H1 (cell line): ENCODE measurements around the gene PHTF2. TPM values are rescaled to one million over a fixed set of nuclear protein-coding genes. Genes with fewer than 3 reads are reported as not detected.

Experiments
- CTCF ChIA-PET: fragments of 300-600 bp; sonication (Branson Sonifier 250); formaldehyde crosslinking; loops from one replicate; lab custom pipeline; 2021; ENCODE audit not compliant: partially characterized antibody; lab: Charles Lee
- POLR2A ChIA-PET: fragments of 300-600 bp; sonication (Branson Sonifier 250); formaldehyde crosslinking; loops from one replicate; lab custom pipeline; 2021; ENCODE audit warnings: inconsistent platforms; ENCODE audit not compliant: partially characterized antibody; lab: Charles Lee
- DNase-seq, 2 experiments: peaks; one replicate each; pipeline versions ENCODE4 v3.0.0 to v3.0.0-alpha.2; 2010 to 2022; ENCODE audit warnings: low spot score in 2 of 2, low read depth in 1 of 2, mixed read lengths in 1 of 2
- FAIRE-seq: peaks from 2 replicates; lab custom pipeline; 2011; peaks lifted over from hg19 to GRCh38; lab: Jason Lieb, UNC
- H2AFZ ChIP-seq: 2 replicates; pipeline ENCODE4 v1.8.1; 2012; ENCODE audit warnings: low read length, inconsistent platforms
- H2AK5ac ChIP-seq: 2 replicates; pipeline ENCODE4 v1.6.1; 2013; ENCODE audit warnings: low read depth, low read length
- H2BK120ac ChIP-seq: replicated peaks from 2 replicates; pipeline ENCODE3; 2013; ENCODE audit warnings: low read depth, low read length, inconsistent platforms
- H2BK12ac ChIP-seq: 2 replicates; pipeline ENCODE4 v1.6.1; 2013; ENCODE audit warnings: low read depth, low read length
- H2BK15ac ChIP-seq: 2 replicates; pipeline ENCODE4 v1.6.1; 2013; ENCODE audit warnings: low read length
- H2BK20ac ChIP-seq: 2 replicates; pipeline ENCODE4 v1.6.1; 2013; ENCODE audit warnings: low read length
- H2BK5ac ChIP-seq: 2 replicates; pipeline ENCODE4 v1.6.1; 2013; ENCODE audit warnings: low read depth, low read length
- H3K14ac ChIP-seq: 2 replicates; pipeline ENCODE4 v1.6.1; 2013; ENCODE audit warnings: inconsistent platforms; ENCODE audit not compliant: insufficient read length
- H3K18ac ChIP-seq: 2 replicates; pipeline ENCODE4 v1.6.1; 2013; ENCODE audit warnings: low read length; ENCODE audit errors: extremely low read depth
- H3K23ac ChIP-seq: 2 replicates; pipeline ENCODE4 v1.6.1; 2013; ENCODE audit warnings: inconsistent platforms; ENCODE audit not compliant: insufficient read length
- H3K23me2 ChIP-seq: 2 replicates; pipeline ENCODE4 v1.6.1; 2013; ENCODE audit warnings: low read depth, low read length
- H3K27ac ChIP-seq: 2 replicates; pipeline ENCODE4 v1.6.1; 2011; ENCODE audit warnings: low read depth, low read length, inconsistent platforms
- H3K27me3 ChIP-seq, 4 experiments: replicated peaks in 1 of 4; 1 replicate in 1 of 4; 2 replicates in 3 of 4; pipeline versions ENCODE4 v1.6.1 to v1.8.1; 2011 to 2013; ENCODE audit warnings: low read length in 3 of 4, mild to moderate bottlenecking in 3 of 4, inconsistent platforms in 2 of 4, mixed read lengths in 2 of 4, moderate library complexity in 1 of 4; ENCODE audit not compliant: control insufficient read depth in 3 of 4, insufficient read depth in 3 of 4; ENCODE audit errors: extremely low read depth in 1 of 4
- H3K36me3 ChIP-seq, 4 experiments: 2 replicates each; pipeline versions ENCODE4 v1.6.1 to v1.8.1; 2011 to 2013; ENCODE audit warnings: mild to moderate bottlenecking in 4 of 4, low read length in 3 of 4, moderate library complexity in 2 of 4, control low read depth in 1 of 4, inconsistent platforms in 1 of 4; ENCODE audit not compliant: insufficient read depth in 4 of 4, control insufficient read depth in 2 of 4
- H3K4ac ChIP-seq: replicated peaks from 2 replicates; pipeline ENCODE3; 2013; ENCODE audit warnings: low read length, low read depth, mixed read lengths, inconsistent platforms; ENCODE audit not compliant: insufficient read length
- H3K4me1 ChIP-seq, 4 experiments: replicated peaks in 1 of 4; 1 replicate in 1 of 4; 2 replicates in 3 of 4; pipeline versions ENCODE4 v1.6.1 to v1.8.1; 2011 to 2013; ENCODE audit warnings: low read length in 3 of 4, inconsistent platforms in 2 of 4, mixed read lengths in 1 of 4; ENCODE audit not compliant: insufficient read depth in 4 of 4, control insufficient read depth in 3 of 4
- H3K4me2 ChIP-seq, 2 experiments: 2 replicates each; pipeline versions ENCODE4 v1.6.1 to v1.8.1; 2011 to 2013; ENCODE audit warnings: low read depth in 2 of 2, low read length in 2 of 2, control low read depth in 1 of 2, inconsistent platforms in 1 of 2, mild to moderate bottlenecking in 1 of 2; ENCODE audit not compliant: insufficient read depth in 1 of 2
- H3K4me3 ChIP-seq, 4 experiments: fragments of 200-600, 300-600 bp in 1 of 4; sonication (generic), shearing (Covaris generic), sonication (Bioruptor Twin) in 1 of 4; 2 replicates each; pipeline versions ENCODE4 v1.5.1 to v1.8.1; 2011 to 2016; ENCODE audit warnings: low read length in 4 of 4, low read depth in 3 of 4, control low read depth in 2 of 4, inconsistent platforms in 2 of 4, mild to moderate bottlenecking in 2 of 4, mixed read lengths in 1 of 4, moderate library complexity in 1 of 4; ENCODE audit not compliant: insufficient read depth in 2 of 4; ENCODE audit errors: extremely low read depth in 1 of 4
- H3K56ac ChIP-seq: replicated peaks from 2 replicates; pipeline ENCODE3; 2013; ENCODE audit warnings: low read depth, mild to moderate bottlenecking, mixed read lengths, low read length, inconsistent platforms; ENCODE audit not compliant: insufficient read length
- H3K79me1 ChIP-seq: 2 replicates; pipeline ENCODE4 v1.6.1; 2013; ENCODE audit warnings: low read depth, low read length, control low read depth
- H3K79me2 ChIP-seq, 2 experiments: 2 replicates each; pipeline versions ENCODE4 v1.6.1 to v1.8.1; 2012 to 2013; ENCODE audit warnings: low read length in 2 of 2, mild to moderate bottlenecking in 2 of 2, inconsistent platforms in 1 of 2; ENCODE audit not compliant: insufficient read depth in 2 of 2, control insufficient read depth in 1 of 2
- H3K9ac ChIP-seq, 4 experiments: replicated peaks in 1 of 4; 1 replicate in 1 of 4; 2 replicates in 3 of 4; pipeline versions ENCODE4 v1.6.1 to v1.8.1; 2011 to 2013; ENCODE audit warnings: low read depth in 3 of 4, low read length in 3 of 4, control low read depth in 2 of 4, mild to moderate bottlenecking in 2 of 4, moderate library complexity in 2 of 4, inconsistent platforms in 1 of 4; ENCODE audit errors: extremely low read depth in 1 of 4
- H3K9me3 ChIP-seq, 2 experiments: 2 replicates each; pipeline versions ENCODE4 v1.6.1 to v1.8.1; 2012 to 2013; ENCODE audit warnings: mild to moderate bottlenecking in 2 of 2, moderate library complexity in 2 of 2, control low read depth in 1 of 2, inconsistent platforms in 1 of 2, low read depth in 1 of 2, low read length in 1 of 2, mixed read lengths in 1 of 2; ENCODE audit not compliant: insufficient read depth in 2 of 2
- H4K20me1 ChIP-seq, 2 experiments: replicated peaks in 1 of 2; 2 replicates each; pipeline versions ENCODE3 to v1.8.1; 2011 to 2013; ENCODE audit warnings: inconsistent platforms in 2 of 2, low read length in 2 of 2, mild to moderate bottlenecking in 1 of 2; ENCODE audit not compliant: insufficient read depth in 2 of 2, control insufficient read depth in 1 of 2
- H4K5ac ChIP-seq: 2 replicates; pipeline ENCODE4 v1.6.1; 2013; ENCODE audit warnings: low read length, low read depth, mixed read lengths, inconsistent platforms; ENCODE audit not compliant: insufficient read length
- H4K8ac ChIP-seq: 2 replicates; pipeline ENCODE4 v1.8.0; 2013; ENCODE audit warnings: mild to moderate bottlenecking, moderate library complexity, low read length, inconsistent platforms; ENCODE audit not compliant: insufficient read depth; ENCODE audit errors: extremely low read depth
- H4K91ac ChIP-seq: replicated peaks from 2 replicates; pipeline ENCODE3; 2013; ENCODE audit warnings: low read length, mixed read lengths, inconsistent platforms; ENCODE audit not compliant: insufficient read length
- FOSL1 ChIP-seq: IDR thresholded peaks from 2 replicates; pipeline ENCODE4 v1.6.1; 2011; ENCODE audit warnings: mild to moderate bottlenecking, low read depth, low read length, moderate library complexity; ENCODE audit not compliant: insufficient read depth
- POU5F1 ChIP-seq: IDR thresholded peaks from 2 replicates; pipeline ENCODE4 v1.6.1; 2011; ENCODE audit warnings: low read depth, mild to moderate bottlenecking, low read length, moderate library complexity
- WGBS, 2 experiments: shearing (Covaris generic) in 1 of 2; methylation state at CpG; one replicate each; pipeline versions ENCODE4 v1.1.6 to v1.1.7; 2013 to 2015; ENCODE audit warnings: low lambda C conversion rate in 2 of 2, mixed read lengths in 2 of 2, inconsistent platforms in 1 of 2, low coverage in 1 of 2, missing lambda C conversion rate in 1 of 2; ENCODE audit not compliant: insufficient replicate concordance in 2 of 2, insufficient coverage in 1 of 2, insufficient read length in 1 of 2; ENCODE audit errors: extremely low coverage in 1 of 2, missing lambda C conversion rate in 1 of 2; 5-methylcytosine and 5-hydroxymethylcytosine counted together
- polyA plus RNA-seq, 7 experiments: library from polyadenylated mRNA; depleted of rRNA in 3 of 7; stranded (reverse) in 5 of 7; unstranded in 2 of 7; fragments of >200 nt in 5 of 7; fragments of 200-250 nt in 2 of 7; gene quantifications; 1 replicate in 5 of 7; 2 replicates in 1 of 7; 4 replicates in 1 of 7; pipeline versions ENCODE4 v1.2.1 to v1.2.3, GENCODE V29; 2011 to 2013; ENCODE audit warnings: missing spikeins in 2 of 7, mixed read lengths in 2 of 7
- total RNA-seq: library from RNA; stranded (reverse); fragmentation: NEBNext Ultra II Directional; extraction: Animal tissue kit (Norgen Biotek cat#: 25700); gene quantifications from 2 replicates; pipeline ENCODE4 v1.2.1, GENCODE V29; 2021

PHTF2 gene
- total and polyA plus RNA-seq, 2 of the 8 experiments (the other 6 are each of a cell fraction or from before 2014, with no cell fraction given), result 9.0 to 25.4 TPM

DNA sequence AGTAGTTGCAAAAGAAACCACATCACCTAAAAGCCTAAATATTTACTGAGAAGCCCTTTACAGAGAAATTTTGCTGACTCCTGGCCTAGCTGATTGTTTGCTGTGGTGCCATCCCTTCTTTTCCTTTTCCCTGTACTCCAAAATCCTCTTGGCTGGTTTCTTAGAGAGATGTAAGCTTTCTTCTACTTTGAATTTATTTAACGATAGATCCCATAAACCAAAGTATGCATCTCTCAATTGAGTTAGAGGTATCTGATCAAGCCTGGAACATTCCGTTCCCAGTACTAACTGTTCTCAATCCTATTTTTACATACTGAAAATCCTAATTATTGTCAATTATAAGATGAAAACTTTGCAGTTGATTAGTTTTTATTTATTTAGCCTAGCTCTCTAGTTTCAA is 6.6 kb upstream of the PHTF2 start:
- H3K23ac ChIP-seq, result no peak overlapping the region
- H3K4me2 ChIP-seq, result no peak overlapping the region
- no peak overlapping the region for H2BK15ac ChIP-seq
- no peak overlapping the region for H3K56ac ChIP-seq
- H4K8ac ChIP-seq, result no peak overlapping the region
- no peak overlapping the region for H3K9ac ChIP-seq
- no peak overlapping the region for H2BK12ac ChIP-seq
- no peak overlapping the region for H2BK5ac ChIP-seq
- no peaks in the 10 kb centered on the region for H3K9me3 ChIP-seq
- H3K36me3 ChIP-seq, result peaks cover 0 to 4% (median 0%) of the 10 kb centered on the region in 4 experiments; a peak in 1 of 8 replicates
- no peak overlapping the region for H4K5ac ChIP-seq
- no peak overlapping the region for H4K91ac ChIP-seq
- FAIRE-seq (no peak), DNase-seq (no peak)
- H2AFZ ChIP-seq, result no peak overlapping the region
- H3K27ac ChIP-seq, result no peak overlapping the region
- H3K27me3 ChIP-seq, result no peaks in the 10 kb centered on the region
- H3K79me2 ChIP-seq, result peaks cover 0 to 17% of the 10 kb centered on the region in 2 experiments; a peak in 2 of 4 replicates
- no peak overlapping the region for H3K4me3 ChIP-seq
- no peaks in the 10 kb centered on the region for H3K23me2 ChIP-seq
- no peak overlapping the region for H2BK120ac ChIP-seq
- CTCF ChIA-PET, result interaction anchor here (0.5 kb wide), 1 partner anchor 107 kb away, joined by 3 read pairs; no protein-coding TSS in a partner anchor
- no peak overlapping the region for H2AK5ac ChIP-seq
- H3K14ac ChIP-seq, result no peak overlapping the region
- no peaks in the 10 kb centered on the region for H3K4me1 ChIP-seq
- no peak overlapping the region for H3K18ac ChIP-seq
- POLR2A ChIA-PET, result no interaction called here
- WGBS, 2 experiments, result 96% methylated on average over 2 of the region's 2 CpGs; no CpG with 5 or more reads in 1 of the 2 experiments
- H4K20me1 ChIP-seq, result no peaks in the 10 kb centered on the region
- H3K79me1 ChIP-seq, result no peaks in the 10 kb centered on the region
- H2BK20ac ChIP-seq, result no peak overlapping the region
- H3K4ac ChIP-seq, result no peak overlapping the region
- TF ChIP-seq FOSL1 (no peak), POU5F1 (no peak)
